NCI-H2196 (cell line): Measurements from ENCODE around the gene POMGNT1.

Experiments
- DNase-seq: peaks from one replicate; lab custom pipeline; 2025; ENCODE audit not compliant: unreplicated experiment; lab: John Stamatoyannopoulos, UW

The POMGNT1 gene

DNA sequence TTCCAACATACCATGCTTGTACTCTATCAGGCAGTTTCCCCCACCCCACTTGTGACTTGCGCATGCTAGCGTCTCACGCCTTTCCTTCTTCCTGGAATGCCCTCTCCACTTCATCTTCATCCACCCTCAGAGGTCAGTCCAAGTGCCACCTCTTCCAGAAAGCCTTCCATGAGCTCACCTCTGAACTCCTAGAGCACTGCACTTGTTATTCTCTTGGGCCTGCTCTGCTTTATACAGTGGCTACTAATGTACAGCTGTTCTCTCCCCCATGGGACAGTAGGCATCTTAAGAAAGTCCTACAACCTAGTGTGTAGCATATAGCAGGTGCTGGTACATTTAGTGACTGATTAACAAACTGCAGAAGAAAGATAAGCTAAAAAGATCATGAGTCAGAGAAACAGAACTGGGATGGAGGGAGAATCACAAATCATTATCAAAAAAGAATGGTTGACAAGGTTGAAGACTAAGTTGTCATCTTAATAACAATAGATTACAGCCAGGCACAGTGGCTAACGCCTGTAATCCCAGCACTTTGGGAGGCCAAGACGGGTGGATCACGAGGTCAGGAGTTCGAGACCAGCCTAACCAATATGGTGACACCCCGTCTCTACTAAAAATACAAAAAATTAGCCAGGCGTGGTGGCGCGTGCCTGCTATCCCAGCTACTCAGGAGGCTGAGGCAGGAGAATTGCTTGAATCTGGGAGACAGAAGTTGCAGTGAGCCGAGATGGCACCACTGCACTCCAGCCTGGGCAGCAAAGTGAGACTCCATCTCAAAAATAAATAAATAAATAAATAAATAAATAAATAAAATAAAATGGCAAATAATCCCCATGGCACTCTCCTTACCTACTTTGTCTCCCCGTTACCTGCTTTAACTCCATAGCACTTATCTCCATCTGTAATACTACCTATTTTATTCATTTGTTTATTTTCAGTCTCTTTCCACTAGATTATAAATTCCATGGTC is 39.6 kb downstream of the POMGNT1 start:
- no peak for DNase-seq

- DNase-seq = no peak
Measured at GRCh38 chr1:46157916-46158311, 40.3 kb downstream of the POMGNT1 start.

DNA sequence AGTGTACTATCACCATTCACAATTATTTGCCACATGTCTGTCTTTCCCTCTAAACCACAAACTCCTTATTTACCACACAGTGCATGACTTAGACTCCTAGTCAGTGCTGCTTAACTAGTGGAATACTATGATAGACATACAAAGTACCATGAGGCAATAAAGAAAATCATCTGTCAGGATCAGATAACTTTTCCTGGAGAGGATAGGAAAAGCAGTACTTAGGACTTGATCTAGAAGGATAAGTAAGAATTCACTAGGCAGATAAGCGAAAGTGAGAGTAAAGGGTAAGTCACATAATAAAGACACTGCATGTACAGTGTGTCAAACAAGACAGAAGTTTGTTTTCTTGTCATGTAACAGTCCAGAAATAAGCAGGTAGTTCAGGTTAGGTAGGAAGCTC is 44.5 kb downstream of the POMGNT1 start:
- DNase-seq = no peak

GRCh38 chr1:46153228-46153627 is 45.0 kb downstream of the POMGNT1 start:
- no peak for DNase-seq

- DNase-seq = no peak
Measured at GRCh38 chr1:46152016-46152415, 46.2 kb downstream of the POMGNT1 start.

GRCh38 chr1:46150085-46150484 is 48.1 kb downstream of the POMGNT1 start:
- DNase-seq = no peak

DNA sequence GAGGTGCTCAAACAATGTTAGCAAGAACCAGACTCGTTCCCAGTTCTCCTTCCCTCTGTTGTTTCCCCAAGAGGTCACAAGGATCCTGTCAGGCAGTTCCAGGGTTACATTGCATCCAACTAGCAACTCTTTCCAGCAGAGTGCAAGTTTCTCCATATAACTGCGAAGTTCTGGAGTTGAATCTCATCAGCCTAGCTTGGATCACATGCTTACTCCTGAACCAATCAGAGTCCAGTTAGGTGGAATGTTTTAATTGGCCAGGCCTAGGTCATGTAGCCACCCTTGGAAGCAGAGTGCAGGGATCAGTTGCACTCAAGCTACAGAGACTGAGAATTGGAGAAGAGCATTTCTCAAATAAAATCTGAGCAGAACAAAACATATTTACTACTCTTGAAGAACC is 49.9 kb downstream of the POMGNT1 start:
- DNase-seq = no peak
